Measurements from ENCODE around the gene GBGT1. TPM values are rescaled to one million over a fixed set of nuclear protein-coding genes. Genes with fewer than 3 reads are reported as not detected.

The GBGT1 gene
- total and polyA plus RNA-seq, 9 of the 15 experiments (the other 6 are each of a cell fraction or from before 2014, with no cell fraction given), result 0.55 to 25.8 (median 13.7) TPM

GRCh38 chr9:133133681-133134387, 29.9 kb downstream of the GBGT1 start (continued):
- TF ChIP-seq VEZF1 (CRISPR knock-in tag; IDR thresholded peaks at IDR 0.05) (peak; percentile 64; the same call in 1 of the 2 replicates), FOSL1 (tag; conservative IDR thresholded peaks at IDR 0.05) (peak; percentile 98), MITF (IDR thresholded peaks at IDR 0.05) (no peak), PKNOX1 (IDR thresholded peaks at IDR 0.05) (peak; percentile 9; the same call in 1 of the 2 replicates), PML (IDR thresholded peaks at IDR 0.05; ENCODE audit: low read length) (no peak), E4F1 (CRISPR knock-in tag; IDR thresholded peaks at IDR 0.05; ENCODE audit: borderline replicate concordance) (no peak), ZNF583 (CRISPR knock-in tag; IDR thresholded peaks at IDR 0.05) (no peak), NR2C2 (CRISPR knock-in tag; IDR thresholded peaks at IDR 0.05) (no peak), NR2C2 (tag; IDR thresholded peaks at IDR 0.05) (peak; percentile 76; the same call in 1 of the 2 replicates), JUNB (CRISPR knock-in tag; conservative IDR thresholded peaks at IDR 0.05) (0 out of 2 replicates have a peak, but pooled peaks have one; percentile 28), RAD21 (CRISPR knock-in tag; conservative IDR thresholded peaks at IDR 0.05 in 1 of 2, IDR thresholded peaks at IDR 0.05 in 1 of 2) (peak in 1 of 2 experiments; percentile 34; a peak in 2 of 4 replicates), ARID1B (IDR thresholded peaks at IDR 0.05) (peak; percentile 91), NEUROD1 (IDR thresholded peaks at IDR 0.05; ENCODE audit: borderline replicate concordance, low read depth, low read length, partially characterized antibody) (peak; percentile 94), AFF4 (CRISPR knock-in tag; IDR thresholded peaks at IDR 0.05) (peak; percentile 60; the same call in 1 of the 2 replicates), KHSRP (IDR thresholded peaks at IDR 0.05) (no peak)

Data from K562 (cell line).